HL-60 (cell line): Measurements from ENCODE around the gene SORCS2.

Experiments
- DNase-seq, 2 experiments: peaks; one replicate each; pipeline ENCODE4 v3.0.0-alpha.2; 2010 to 2020; ENCODE audit warnings: low read depth in 1 of 2, low spot score in 1 of 2
- H3K27ac ChIP-seq: fragments of 250-450 bp; sonication (Bioruptor Pico); replicated peaks from 2 replicates; pipeline ENCODE4 v1.5.1; 2020; ENCODE audit warnings: mild to moderate bottlenecking, moderate library complexity
- H3K27me3 ChIP-seq: fragments of 250-450 bp; sonication (Bioruptor Pico); 2 replicates; pipeline ENCODE4 v1.5.1; 2021; ENCODE audit warnings: mild to moderate bottlenecking, moderate library complexity; ENCODE audit not compliant: insufficient read depth, poor library complexity, severe bottlenecking
- H3K4me3 ChIP-seq: replicated peaks from 2 replicates; pipeline ENCODE4 v1.5.1; 2011; ENCODE audit warnings: mild to moderate bottlenecking, control low read depth, low read length; ENCODE audit not compliant: insufficient read depth
- GABPA ChIP-seq: IDR thresholded peaks from 2 replicates; pipeline ENCODE4 v1.6.1; 2012; ENCODE audit warnings: low read depth
- POLR2AphosphoS5 ChIP-seq: IDR thresholded peaks from 2 replicates; pipeline ENCODE4 v1.6.1; 2012; ENCODE audit warnings: low read depth
- SPI1 ChIP-seq: IDR thresholded peaks from 2 replicates; pipeline ENCODE4 v1.6.1; 2012; ENCODE audit warnings: low read depth, mild to moderate bottlenecking, borderline replicate concordance
- TF ChIP-seq, protein P1 (sequence below): IDR thresholded peaks from 2 replicates; pipeline ENCODE4 v1.6.1; 2012; ENCODE audit warnings: low read depth; ENCODE audit not compliant: insufficient replicate concordance
- TF ChIP-seq, protein P2 (sequence below): IDR thresholded peaks from one replicate; pipeline ENCODE4 v1.5.1; 2011; ENCODE audit warnings: low read length, control low read depth, inconsistent platforms; ENCODE audit not compliant: insufficient read depth

Gene SORCS2

DNA sequence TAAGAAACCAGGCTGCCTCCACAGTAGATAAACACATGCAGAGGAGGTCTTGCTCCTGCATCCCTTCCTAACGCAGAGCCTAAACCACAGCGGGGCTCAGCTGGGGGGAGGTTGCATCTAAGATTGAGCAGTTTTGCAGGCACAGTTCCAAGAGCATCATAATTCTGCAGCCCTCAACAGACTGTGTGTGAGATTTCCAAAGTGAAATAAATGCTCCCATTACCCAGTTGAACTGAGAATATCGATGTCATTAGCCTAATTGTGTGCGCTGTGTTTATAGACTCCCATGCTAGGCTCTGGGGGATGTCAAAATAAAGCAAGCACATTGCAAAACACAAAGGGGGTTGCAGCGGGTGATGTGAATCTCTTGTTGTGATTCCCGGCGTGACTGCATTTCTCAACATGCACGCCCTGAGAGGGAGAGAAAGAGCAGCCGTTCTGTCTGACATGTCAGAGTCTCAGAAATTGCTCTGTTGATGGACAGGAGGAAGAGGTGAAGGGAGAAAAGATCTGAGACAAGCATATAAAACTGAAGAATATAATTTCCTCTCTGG is 392.3 kb downstream of the SORCS2 start:
- Histone ChIP-seq H3K27ac (no peak overlapping the region), H3K4me3 (no peak overlapping the region), H3K27me3 (no peaks in the 10 kb centered on the region)
- TF ChIP-seq, protein P1, sequence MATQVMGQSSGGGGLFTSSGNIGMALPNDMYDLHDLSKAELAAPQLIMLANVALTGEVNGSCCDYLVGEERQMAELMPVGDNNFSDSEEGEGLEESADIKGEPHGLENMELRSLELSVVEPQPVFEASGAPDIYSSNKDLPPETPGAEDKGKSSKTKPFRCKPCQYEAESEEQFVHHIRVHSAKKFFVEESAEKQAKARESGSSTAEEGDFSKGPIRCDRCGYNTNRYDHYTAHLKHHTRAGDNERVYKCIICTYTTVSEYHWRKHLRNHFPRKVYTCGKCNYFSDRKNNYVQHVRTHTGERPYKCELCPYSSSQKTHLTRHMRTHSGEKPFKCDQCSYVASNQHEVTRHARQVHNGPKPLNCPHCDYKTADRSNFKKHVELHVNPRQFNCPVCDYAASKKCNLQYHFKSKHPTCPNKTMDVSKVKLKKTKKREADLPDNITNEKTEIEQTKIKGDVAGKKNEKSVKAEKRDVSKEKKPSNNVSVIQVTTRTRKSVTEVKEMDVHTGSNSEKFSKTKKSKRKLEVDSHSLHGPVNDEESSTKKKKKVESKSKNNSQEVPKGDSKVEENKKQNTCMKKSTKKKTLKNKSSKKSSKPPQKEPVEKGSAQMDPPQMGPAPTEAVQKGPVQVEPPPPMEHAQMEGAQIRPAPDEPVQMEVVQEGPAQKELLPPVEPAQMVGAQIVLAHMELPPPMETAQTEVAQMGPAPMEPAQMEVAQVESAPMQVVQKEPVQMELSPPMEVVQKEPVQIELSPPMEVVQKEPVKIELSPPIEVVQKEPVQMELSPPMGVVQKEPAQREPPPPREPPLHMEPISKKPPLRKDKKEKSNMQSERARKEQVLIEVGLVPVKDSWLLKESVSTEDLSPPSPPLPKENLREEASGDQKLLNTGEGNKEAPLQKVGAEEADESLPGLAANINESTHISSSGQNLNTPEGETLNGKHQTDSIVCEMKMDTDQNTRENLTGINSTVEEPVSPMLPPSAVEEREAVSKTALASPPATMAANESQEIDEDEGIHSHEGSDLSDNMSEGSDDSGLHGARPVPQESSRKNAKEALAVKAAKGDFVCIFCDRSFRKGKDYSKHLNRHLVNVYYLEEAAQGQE: no peak
- TF ChIP-seq, protein P2, sequence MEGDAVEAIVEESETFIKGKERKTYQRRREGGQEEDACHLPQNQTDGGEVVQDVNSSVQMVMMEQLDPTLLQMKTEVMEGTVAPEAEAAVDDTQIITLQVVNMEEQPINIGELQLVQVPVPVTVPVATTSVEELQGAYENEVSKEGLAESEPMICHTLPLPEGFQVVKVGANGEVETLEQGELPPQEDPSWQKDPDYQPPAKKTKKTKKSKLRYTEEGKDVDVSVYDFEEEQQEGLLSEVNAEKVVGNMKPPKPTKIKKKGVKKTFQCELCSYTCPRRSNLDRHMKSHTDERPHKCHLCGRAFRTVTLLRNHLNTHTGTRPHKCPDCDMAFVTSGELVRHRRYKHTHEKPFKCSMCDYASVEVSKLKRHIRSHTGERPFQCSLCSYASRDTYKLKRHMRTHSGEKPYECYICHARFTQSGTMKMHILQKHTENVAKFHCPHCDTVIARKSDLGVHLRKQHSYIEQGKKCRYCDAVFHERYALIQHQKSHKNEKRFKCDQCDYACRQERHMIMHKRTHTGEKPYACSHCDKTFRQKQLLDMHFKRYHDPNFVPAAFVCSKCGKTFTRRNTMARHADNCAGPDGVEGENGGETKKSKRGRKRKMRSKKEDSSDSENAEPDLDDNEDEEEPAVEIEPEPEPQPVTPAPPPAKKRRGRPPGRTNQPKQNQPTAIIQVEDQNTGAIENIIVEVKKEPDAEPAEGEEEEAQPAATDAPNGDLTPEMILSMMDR: no peak
- no peak for TF ChIP-seq SPI1
- no peak for DNase-seq

DNA sequence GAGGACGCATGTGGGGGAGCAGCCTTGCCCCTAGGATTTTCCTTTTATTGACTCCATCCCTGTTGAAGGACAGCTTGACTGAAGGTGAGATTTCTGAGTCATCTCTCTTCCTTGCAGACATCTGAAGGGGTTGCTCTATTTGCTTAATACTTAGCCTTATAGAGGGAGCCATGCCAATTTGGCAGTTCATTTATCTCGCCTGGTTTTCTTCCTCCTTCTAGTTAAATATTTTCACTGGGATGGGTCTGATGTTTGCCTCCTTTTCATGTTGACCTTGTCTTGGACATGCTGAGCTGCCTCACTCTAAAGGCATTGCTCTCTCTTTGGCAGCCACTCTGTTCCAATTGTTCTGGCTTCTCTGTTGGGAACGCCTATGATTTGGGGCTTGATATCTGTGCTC is 393.4 kb downstream of the SORCS2 start:
- no peak overlapping the region for H3K27ac ChIP-seq
- DNase-seq: no peak
- no peak for TF ChIP-seq SPI1
- no peak overlapping the region for H3K4me3 ChIP-seq
- no peaks in the 10 kb centered on the region for H3K27me3 ChIP-seq

DNA sequence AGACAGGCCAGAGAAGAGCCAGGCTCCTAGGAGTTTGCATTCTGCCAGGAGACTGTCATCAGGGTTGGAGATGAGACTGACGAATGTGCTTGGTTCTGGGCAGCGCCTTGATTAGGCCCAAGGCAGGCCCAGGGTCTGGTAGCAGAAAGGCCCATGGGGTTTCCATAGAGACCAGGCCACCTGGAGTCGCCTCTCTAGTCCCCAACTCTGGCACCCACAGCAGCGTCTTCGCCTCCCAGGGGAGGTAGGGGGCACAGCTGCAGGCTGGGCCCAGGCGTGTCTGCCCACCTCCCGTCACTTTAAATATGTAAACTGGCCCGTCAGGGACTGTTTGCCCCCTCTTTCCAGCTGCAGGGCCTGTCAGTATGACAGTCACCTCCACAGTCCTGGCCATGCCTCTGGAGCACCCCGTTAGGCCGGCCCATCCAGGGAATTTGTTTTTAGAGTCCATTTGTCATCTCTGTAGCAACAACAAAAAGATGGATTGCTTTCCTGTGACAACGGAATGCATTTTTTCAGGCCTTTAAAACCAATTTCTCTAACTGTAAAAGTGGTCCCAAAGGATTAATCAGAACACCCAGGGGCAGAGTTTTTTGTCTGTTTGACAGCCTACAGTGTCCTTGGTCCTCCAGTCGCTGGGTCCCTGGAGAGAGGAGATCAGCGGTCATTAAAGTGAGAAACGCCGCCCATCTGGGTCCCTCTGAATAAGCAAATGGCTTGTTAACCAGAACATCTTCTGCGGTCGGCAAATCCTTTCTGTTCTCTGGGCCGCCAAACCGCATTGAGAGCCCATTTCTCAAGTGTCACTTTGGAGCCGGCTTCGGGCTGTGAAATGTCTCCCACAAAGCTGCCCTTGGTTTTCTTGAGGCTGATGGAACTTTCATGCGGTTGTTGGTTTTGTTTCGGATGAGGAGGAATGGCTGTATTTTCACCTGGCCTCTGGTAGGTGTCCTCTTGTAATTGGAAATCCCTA is 395.4 kb downstream of the SORCS2 start:
- Histone ChIP-seq H3K4me3 (no peak overlapping the region), H3K27me3 (no peaks in the 10 kb centered on the region), H3K27ac (no peak overlapping the region)
- no peak for DNase-seq
- no peak for TF ChIP-seq GABPA
- no peak for TF ChIP-seq SPI1
- TF ChIP-seq, protein P1: no peak
- no peak for TF ChIP-seq POLR2AphosphoS5
- TF ChIP-seq, protein P2: no peak

DNA sequence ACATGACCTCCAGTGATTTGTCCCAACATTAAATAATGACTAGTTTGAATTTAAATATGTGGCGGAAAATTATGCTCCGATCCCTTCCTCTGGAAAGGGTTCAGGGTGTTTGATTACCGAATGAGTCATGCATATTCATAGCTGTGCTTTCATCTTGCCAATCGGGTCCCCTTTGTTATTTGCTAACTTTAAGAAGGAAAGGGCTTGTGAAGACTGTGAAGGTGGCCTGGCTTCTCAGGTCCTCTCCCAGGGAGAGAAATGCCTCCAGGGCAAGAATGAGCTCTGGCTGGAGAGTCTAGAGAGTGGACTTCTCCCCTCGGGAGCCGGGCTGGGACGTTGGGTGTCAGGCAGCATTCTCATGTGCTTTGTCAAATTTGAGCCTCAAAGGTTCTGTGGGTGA is 397.9 kb downstream of the SORCS2 start:
- H3K27ac ChIP-seq: no peak overlapping the region
- no peaks in the 10 kb centered on the region for H3K27me3 ChIP-seq
- TF ChIP-seq POLR2AphosphoS5: no peak
- TF ChIP-seq GABPA: no peak
- TF ChIP-seq SPI1: no peak
- TF ChIP-seq, protein P2: no peak
- TF ChIP-seq, protein P1: no peak
- no peak overlapping the region for H3K4me3 ChIP-seq
- DNase-seq: no peak
